Bronchial epithelial cell (primary cell): ENCODE data around the gene SAMD4A. TPM values are rescaled to one million over a fixed set of nuclear protein-coding genes. Genes with fewer than 3 reads are reported as not detected.

ENCODE experiments used
- DNase-seq: peaks from one replicate; pipeline ENCODE4 v3.0.0-alpha.2; 2010; ENCODE audit warnings: low read depth
- FAIRE-seq: peaks from 2 replicates; lab custom pipeline; 2011; peaks lifted over from hg19 to GRCh38; lab: Jason Lieb, UNC
- H3K27me3 ChIP-seq: 2 replicates; pipeline ENCODE4 v1.5.1; 2011; ENCODE audit warnings: low read length; ENCODE audit not compliant: control insufficient read depth, insufficient read depth
- H3K36me3 ChIP-seq: 2 replicates; pipeline ENCODE4 v1.5.1; 2011; ENCODE audit warnings: low read length; ENCODE audit not compliant: control insufficient read depth, insufficient read depth
- H3K4me3 ChIP-seq: 2 replicates; pipeline ENCODE4 v1.5.1; 2011; ENCODE audit warnings: mild to moderate bottlenecking, low read depth, low read length, control low read depth
- total RNA-seq: library from RNA; depleted of rRNA; stranded (reverse); fragments of >200 nt; gene quantifications from 2 replicates; pipeline ENCODE4 v1.2.1, GENCODE V29; 2014
- TF ChIP-seq, protein P1 (sequence below): IDR thresholded peaks from 2 replicates; pipeline ENCODE4 v1.5.1; 2011; ENCODE audit warnings: mild to moderate bottlenecking, moderate library complexity, low read length, control low read depth, inconsistent platforms; ENCODE audit not compliant: insufficient read depth, severe bottlenecking

SAMD4A gene
- total RNA-seq, 1 donor from 2014 or later, result 13.4 TPM

DNA sequence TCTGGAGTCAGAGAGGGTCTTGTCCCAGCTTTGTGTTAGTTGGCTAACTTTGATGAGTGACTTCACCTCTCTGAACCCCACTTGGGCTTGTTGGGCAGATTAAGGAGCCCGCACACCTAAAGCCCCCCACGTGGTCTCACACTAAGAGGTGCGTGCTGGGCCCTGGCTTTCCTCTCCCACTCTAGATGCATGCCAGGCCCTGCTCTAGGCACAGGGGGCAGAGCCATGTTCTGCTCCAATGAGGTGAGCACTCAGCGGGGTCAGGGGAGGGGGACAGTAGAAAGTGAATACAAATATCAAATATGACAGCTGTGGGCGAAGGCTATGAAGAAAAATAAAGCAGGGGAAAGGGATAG, 216.7 kb downstream of the SAMD4A start:
- FAIRE-seq (no peak), DNase-seq (no peak)
- Histone ChIP-seq H3K4me3 (no peak overlapping the region), H3K27me3 (no peaks in the 10 kb centered on the region), H3K36me3 (peaks cover 10% of the 10 kb centered on the region)
- TF ChIP-seq, protein P1, sequence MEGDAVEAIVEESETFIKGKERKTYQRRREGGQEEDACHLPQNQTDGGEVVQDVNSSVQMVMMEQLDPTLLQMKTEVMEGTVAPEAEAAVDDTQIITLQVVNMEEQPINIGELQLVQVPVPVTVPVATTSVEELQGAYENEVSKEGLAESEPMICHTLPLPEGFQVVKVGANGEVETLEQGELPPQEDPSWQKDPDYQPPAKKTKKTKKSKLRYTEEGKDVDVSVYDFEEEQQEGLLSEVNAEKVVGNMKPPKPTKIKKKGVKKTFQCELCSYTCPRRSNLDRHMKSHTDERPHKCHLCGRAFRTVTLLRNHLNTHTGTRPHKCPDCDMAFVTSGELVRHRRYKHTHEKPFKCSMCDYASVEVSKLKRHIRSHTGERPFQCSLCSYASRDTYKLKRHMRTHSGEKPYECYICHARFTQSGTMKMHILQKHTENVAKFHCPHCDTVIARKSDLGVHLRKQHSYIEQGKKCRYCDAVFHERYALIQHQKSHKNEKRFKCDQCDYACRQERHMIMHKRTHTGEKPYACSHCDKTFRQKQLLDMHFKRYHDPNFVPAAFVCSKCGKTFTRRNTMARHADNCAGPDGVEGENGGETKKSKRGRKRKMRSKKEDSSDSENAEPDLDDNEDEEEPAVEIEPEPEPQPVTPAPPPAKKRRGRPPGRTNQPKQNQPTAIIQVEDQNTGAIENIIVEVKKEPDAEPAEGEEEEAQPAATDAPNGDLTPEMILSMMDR, result no peak

DNA sequence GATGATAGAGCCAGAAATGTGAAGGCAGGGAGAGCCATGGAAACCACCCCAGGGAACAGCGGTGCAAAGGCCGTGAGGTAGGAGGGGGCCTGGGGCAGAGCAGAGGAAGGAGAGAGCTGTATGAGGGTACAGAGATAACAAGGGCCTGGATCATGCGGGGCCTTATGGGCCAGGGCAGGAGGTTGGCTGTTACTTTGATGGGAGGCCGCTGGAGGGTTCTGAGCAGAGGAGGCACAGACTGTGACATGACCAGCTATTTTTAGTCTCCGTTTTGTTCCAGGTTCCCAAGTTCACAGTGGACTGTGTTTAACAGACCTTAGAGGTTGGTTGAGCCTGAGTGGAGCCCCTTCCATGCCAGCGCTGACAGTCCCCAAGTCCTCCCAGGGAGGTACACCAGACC, 217.1 kb downstream of the SAMD4A start:
- H3K4me3 ChIP-seq, result no peak overlapping the region
- DNase-seq (no peak), FAIRE-seq (no peak)
- H3K27me3 ChIP-seq, result no peaks in the 10 kb centered on the region
- peaks cover 8% of the 10 kb centered on the region for H3K36me3 ChIP-seq
- TF ChIP-seq, protein P1, result no peak

DNA sequence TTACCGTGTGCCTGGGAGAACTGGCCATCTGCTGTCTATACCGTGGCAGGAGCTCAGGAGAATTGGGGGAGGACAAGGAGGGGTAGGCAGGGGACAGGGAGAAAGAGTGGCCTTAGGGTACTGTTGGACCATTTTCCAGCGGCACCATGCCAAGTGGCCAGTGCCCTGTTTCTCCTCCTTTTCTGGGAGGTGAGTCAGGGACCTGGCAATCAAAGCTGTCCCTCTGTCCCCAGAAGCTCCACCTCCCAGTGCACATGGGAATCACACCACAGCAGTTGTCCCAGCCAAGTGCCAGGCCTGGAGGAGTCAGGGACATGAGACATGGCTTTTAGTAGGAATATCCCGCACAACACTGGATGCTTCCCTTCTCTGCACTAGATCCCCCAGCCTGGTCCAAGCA, 217.7 kb downstream of the SAMD4A start:
- Histone ChIP-seq H3K27me3 (no peaks in the 10 kb centered on the region), H3K36me3 (peaks cover 8% of the 10 kb centered on the region), H3K4me3 (no peak overlapping the region)
- TF ChIP-seq, protein P1, result no peak
- FAIRE-seq (no peak), DNase-seq (no peak)

DNA sequence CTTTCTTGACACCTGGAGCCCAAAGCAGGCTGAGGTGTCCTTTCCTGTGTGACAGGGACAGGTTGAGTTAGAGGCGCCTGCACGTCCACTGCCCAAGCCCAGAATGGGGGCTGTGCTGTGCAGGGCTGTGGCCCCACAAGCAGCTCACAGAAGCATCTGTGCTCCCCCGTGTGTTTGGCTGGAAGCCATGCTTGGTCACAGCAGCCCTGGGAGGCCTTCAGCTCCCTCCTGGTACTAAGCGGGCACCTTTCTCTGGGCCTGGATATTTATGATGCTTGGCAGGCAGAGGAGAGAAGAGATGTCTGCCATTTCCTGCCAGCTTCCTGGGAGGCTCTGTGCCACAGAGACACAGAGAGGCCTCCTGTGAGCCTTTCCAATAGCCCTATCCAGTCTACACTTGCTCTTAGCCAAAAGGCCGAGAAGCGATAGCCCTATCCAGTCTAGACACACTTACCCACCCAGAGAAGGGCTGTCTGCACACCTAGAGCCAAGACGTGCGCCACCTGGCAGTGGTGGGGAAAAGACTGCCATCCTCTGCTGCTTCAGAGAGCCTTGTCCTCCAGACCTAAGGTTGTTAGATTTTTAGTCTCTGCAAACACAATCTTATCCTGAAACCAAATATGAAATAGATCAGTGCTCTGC, 218.3 kb downstream of the SAMD4A start:
- Histone ChIP-seq H3K36me3 (peaks cover 8% of the 10 kb centered on the region), H3K27me3 (no peaks in the 10 kb centered on the region), H3K4me3 (no peak overlapping the region)
- FAIRE-seq, result no peak
- TF ChIP-seq, protein P1, result no peak
- DNase-seq, result no peak

DNA sequence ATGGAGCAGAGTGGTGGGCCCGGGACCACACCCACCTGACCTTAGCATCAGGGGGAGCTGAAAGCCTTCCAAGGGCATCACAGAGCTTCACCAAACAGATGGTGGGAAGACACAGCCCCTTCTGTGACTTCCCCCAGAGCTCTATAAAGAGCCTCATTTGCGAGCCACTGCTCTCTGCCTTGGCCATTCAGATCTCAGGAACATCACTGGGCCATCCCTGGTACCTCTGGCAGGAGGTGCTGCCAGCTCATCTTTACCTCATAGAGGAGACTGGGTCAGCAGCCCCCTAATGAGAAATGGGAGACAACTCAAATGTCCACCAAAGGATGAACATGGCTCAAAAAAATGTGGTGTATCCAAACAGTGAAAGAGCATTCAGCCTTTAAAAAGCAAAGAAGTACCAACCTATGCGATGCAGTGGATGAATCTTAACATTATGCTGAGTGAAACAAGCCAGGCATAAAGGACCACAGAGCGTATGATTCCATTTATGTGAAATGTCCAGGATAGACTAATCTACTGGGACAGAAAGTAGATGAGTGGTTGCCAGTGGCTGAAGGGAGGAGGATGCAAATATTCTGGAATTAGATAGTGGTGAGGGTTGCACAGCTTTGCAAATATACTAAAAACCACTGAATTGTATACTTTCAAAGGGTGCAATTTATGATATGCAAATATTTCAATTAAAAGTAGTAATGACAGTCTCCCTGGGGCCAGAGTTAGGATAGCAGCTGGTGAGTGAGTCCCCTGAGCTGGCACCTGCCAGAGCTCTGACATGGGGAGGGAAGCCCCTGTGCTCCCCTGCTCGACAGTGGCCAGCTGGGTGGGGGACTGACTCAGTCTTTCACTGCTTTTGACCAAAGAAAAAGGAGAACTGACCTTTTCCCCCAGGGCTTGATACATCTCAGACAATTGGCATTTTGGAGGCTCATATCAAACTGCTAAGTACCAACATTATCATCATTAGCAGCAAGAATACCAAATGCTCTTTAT, 219.1 kb downstream of the SAMD4A start:
- no peak for FAIRE-seq
- Histone ChIP-seq H3K4me3 (no peak overlapping the region), H3K36me3 (peaks cover 8% of the 10 kb centered on the region), H3K27me3 (no peaks in the 10 kb centered on the region)
- TF ChIP-seq, protein P1, result no peak
- no peak for DNase-seq
